ENCODE data around the gene GMDS. TPM values are rescaled to one million over a fixed set of nuclear protein-coding genes. Genes with fewer than 3 reads are reported as not detected.

Gene GMDS
- total RNA-seq, 2 experiments from 2014 or later, result 13.9 to 16.4 TPM

- peaks cover 5% of the 10 kb centered on the region for H3K36me3 Mint-ChIP-seq (ENCODE audit: low read depth)
- Histone ChIP-seq H3K27me3 (ENCODE audit: control insufficient read depth in 1 of 2, insufficient read depth in 2 of 2, low read length in 2 of 2) (no peaks in the 10 kb centered on the region), H3K9me3 (ENCODE audit: control insufficient read depth in 1 of 2, insufficient read depth in 1 of 2, low read length in 2 of 2) (peaks cover 0 to 6% of the 10 kb centered on the region in 2 experiments), H3K36me3 (ENCODE audit: insufficient read depth, low read length) (no peaks in the 10 kb centered on the region), H3K4me1 (ENCODE audit: insufficient read depth, low read length) (no peaks in the 10 kb centered on the region), H3K4me3 (ENCODE audit: low read length) (no peak overlapping the region), H3K27ac (ENCODE audit: low read depth in 1 of 2, low read length in 2 of 2) (no peak overlapping the region)
- DNase-seq (no peak), ATAC-seq (ENCODE audit: poor library complexity) (no peak)
- no peaks in the 10 kb centered on the region for H3K4me1 Mint-ChIP-seq (ENCODE audit: low read depth)
- H3K9me3 Mint-ChIP-seq, result no peaks in the 10 kb centered on the region
- no peak overlapping the region for H3K4me3 Mint-ChIP-seq
- ChIA-PET CTCF (no interaction called here), POLR2A (no interaction called here)
- no peaks in the 10 kb centered on the region for H3K27me3 Mint-ChIP-seq
- intact Hi-C loops (cut with DNase I, micrococcal nuclease), result no loop called here
- H3K27ac Mint-ChIP-seq, result no peak overlapping the region
- TF ChIP-seq CTCF (IDR thresholded peaks at IDR 0.05), result no peak
These were observed 499.6 kb downstream of the GMDS start for GRCh38 chr6:1745814-1746213.

DNA sequence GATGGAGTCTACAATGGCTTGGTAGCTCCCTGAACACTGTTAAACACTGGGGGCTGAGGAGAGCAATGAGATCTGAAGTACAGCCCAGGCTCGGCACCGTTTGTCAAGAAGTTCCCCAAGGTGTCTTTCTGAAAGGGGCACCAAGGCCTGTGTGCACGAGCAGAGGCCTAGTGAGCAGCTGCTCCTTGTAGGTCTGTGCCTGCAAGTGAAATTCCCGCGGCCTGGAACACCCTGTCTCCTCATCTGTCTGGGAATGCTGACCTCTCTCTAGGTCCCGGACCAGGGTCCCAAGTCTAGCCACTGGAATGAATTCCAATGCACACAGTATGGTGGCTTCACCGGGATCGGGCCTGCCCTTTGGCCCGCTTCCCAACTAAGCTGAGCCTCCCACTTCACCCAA lies 500.9 kb downstream of the GMDS start:
- Histone ChIP-seq H3K4me1 (ENCODE audit: insufficient read depth, low read length) (no peaks in the 10 kb centered on the region), H3K9me3 (ENCODE audit: control insufficient read depth in 1 of 2, insufficient read depth in 1 of 2, low read length in 2 of 2) (no peaks in the 10 kb centered on the region), H3K27ac (ENCODE audit: low read depth in 1 of 2, low read length in 2 of 2) (no peak overlapping the region), H3K4me3 (ENCODE audit: low read length) (no peak overlapping the region), H3K36me3 (ENCODE audit: insufficient read depth, low read length) (no peaks in the 10 kb centered on the region), H3K27me3 (ENCODE audit: control insufficient read depth in 1 of 2, insufficient read depth in 2 of 2, low read length in 2 of 2) (no peaks in the 10 kb centered on the region)
- DNase-seq, result no peak
- ChIA-PET CTCF (no interaction called here), POLR2A (no interaction called here)
- intact Hi-C loops (cut with DNase I, micrococcal nuclease), result no loop called here
- Mint-ChIP-seq H3K4me1 (ENCODE audit: low read depth) (no peaks in the 10 kb centered on the region), H3K4me3 (no peak overlapping the region), H3K27ac (no peak overlapping the region), H3K36me3 (ENCODE audit: low read depth) (peaks cover 5% of the 10 kb centered on the region), H3K9me3 (no peaks in the 10 kb centered on the region), H3K27me3 (no peaks in the 10 kb centered on the region)
- no peak for ATAC-seq (ENCODE audit: poor library complexity)
- TF ChIP-seq CTCF (IDR thresholded peaks at IDR 0.05), result no peak

GRCh38 chr6:1739680-1740079 lies 505.7 kb downstream of the GMDS start:
- CTCF ChIA-PET, result no interaction called here
- no peak for ATAC-seq (ENCODE audit: poor library complexity)
- Histone ChIP-seq H3K36me3 (ENCODE audit: insufficient read depth, low read length) (no peaks in the 10 kb centered on the region), H3K4me1 (ENCODE audit: insufficient read depth, low read length) (no peaks in the 10 kb centered on the region), H3K4me3 (ENCODE audit: low read length) (no peak overlapping the region), H3K27ac (ENCODE audit: low read depth in 1 of 2, low read length in 2 of 2) (no peak overlapping the region), H3K9me3 (ENCODE audit: control insufficient read depth in 1 of 2, insufficient read depth in 1 of 2, low read length in 2 of 2) (no peaks in the 10 kb centered on the region), H3K27me3 (ENCODE audit: control insufficient read depth in 1 of 2, insufficient read depth in 2 of 2, low read length in 2 of 2) (no peaks in the 10 kb centered on the region)
- H3K27ac Mint-ChIP-seq, result no peak overlapping the region
- no peaks in the 10 kb centered on the region for H3K9me3 Mint-ChIP-seq
- DNase-seq, result peak in 1 of 14 experiments; percentile 14
- no peak overlapping the region for H3K4me3 Mint-ChIP-seq
- peaks cover 5% of the 10 kb centered on the region for H3K36me3 Mint-ChIP-seq (ENCODE audit: low read depth)
- TF ChIP-seq CTCF (IDR thresholded peaks at IDR 0.05), result no peak
- intact Hi-C loops (cut with DNase I, micrococcal nuclease), result no loop called here
- no peaks in the 10 kb centered on the region for H3K4me1 Mint-ChIP-seq (ENCODE audit: low read depth)
- no peaks in the 10 kb centered on the region for H3K27me3 Mint-ChIP-seq
- POLR2A ChIA-PET, result no interaction called here

Measured in CD4-positive, alpha-beta T cell (primary cell).